ENCODE results near the gene DNAH3.
"Not testable (repeated sequence)": the region's sequence is repeated elsewhere in the genome, so short reads cannot be mapped to it uniquely, and the experiment has no call there.

The DNAH3 gene, protein sequence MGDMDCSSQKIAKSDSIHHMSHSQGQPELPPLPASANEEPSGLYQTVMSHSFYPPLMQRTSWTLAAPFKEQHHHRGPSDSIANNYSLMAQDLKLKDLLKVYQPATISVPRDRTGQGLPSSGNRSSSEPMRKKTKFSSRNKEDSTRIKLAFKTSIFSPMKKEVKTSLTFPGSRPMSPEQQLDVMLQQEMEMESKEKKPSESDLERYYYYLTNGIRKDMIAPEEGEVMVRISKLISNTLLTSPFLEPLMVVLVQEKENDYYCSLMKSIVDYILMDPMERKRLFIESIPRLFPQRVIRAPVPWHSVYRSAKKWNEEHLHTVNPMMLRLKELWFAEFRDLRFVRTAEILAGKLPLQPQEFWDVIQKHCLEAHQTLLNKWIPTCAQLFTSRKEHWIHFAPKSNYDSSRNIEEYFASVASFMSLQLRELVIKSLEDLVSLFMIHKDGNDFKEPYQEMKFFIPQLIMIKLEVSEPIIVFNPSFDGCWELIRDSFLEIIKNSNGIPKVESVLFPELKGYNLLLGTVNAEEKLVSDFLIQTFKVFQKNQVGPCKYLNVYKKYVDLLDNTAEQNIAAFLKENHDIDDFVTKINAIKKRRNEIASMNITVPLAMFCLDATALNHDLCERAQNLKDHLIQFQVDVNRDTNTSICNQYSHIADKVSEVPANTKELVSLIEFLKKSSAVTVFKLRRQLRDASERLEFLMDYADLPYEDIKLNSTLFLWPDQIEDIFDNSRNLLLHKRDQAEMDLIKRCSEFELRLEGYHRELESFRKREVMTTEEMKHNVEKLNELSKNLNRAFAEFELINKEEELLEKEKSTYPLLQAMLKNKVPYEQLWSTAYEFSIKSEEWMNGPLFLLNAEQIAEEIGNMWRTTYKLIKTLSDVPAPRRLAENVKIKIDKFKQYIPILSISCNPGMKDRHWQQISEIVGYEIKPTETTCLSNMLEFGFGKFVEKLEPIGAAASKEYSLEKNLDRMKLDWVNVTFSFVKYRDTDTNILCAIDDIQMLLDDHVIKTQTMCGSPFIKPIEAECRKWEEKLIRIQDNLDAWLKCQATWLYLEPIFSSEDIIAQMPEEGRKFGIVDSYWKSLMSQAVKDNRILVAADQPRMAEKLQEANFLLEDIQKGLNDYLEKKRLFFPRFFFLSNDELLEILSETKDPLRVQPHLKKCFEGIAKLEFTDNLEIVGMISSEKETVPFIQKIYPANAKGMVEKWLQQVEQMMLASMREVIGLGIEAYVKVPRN (N-terminal part only)

DNA sequence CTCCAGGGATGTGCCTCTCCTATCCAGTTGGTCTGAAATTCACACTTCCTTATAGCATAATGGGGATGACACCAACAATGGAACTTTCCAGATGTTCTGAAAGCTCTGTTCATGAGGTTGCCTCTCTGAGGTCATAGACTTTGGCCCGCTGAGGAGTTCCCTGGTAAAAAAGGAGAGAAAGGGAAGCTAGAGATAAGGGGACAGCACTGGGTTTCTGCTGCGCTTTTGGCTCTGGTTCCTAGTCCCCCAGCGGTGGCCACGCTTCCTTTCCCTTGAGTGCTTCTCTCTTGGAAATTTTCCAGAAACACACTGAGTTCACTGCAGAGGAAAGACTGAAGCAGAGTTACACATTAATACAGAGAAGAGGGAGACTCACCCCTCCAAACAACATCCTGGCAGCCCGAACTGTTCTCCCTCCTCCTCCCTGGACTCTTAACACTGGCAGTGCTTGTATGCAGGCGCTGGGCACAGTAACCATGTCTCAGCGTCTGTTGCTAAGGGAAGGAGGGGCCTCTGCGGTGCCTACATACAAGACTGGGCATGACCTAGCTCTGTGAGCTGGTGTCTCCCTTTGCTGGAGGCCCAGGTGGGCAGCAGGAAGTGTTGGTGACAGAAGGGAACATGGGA, at the start of gene DNAH3:
DNAH3 (minus strand) TSS at position 472 of the 627 bp plus-strand sequence. CDS start 527 bp downstream, outside the sequence.
- no peak for DNase-seq (ENCODE audit: low spot score)

DNA sequence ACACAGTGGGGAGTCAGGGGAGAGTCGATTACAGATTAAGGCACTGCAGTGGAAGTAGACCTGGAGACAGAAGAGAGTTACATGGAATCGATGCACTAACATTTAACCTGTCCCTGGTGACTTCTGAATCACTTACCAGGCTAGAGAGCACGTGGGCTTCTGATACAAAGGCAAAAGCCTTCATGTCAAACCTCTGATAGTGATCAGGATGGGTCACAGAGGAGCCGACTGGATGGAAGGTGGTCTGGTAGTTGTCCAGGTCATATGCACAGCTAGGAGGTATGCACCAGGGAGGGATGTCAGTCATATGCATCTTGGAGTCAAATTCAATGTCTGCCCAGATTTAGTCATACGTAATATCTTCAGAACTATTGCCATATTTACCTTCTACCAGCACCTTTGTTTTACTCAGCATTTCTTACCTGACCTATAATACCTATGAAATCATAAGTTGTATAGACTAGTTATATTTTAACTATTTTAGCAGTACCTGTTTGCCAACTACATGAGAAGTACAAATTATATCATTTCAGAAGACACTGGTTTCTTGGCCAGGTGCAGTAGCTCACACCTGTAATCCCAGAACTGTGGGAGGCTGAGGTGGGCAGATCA, 49.1 kb upstream of the DNAH3 start:
- no peak for DNase-seq (ENCODE audit: low spot score)

DNA sequence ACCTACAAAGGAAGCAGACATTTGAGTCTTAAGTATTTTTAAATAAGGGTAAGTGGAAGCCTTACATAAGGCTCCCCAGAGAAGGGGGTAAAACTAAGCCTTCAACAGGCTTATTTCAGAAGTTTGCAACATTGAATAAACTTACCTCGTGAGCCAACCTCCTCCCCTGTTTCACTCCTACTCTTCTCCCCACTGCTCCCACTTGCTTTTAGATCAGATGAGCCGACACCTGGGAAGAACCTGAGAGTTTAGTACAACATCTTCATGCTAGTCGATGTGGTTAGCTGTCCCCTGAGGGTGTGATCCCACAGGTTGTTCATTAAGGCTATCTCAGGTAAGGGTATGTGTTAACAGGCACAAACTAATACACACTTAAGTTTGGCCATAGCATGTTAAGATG, 47.0 kb upstream of the DNAH3 start:
- DNase-seq (ENCODE audit: low spot score) = no peak

DNA sequence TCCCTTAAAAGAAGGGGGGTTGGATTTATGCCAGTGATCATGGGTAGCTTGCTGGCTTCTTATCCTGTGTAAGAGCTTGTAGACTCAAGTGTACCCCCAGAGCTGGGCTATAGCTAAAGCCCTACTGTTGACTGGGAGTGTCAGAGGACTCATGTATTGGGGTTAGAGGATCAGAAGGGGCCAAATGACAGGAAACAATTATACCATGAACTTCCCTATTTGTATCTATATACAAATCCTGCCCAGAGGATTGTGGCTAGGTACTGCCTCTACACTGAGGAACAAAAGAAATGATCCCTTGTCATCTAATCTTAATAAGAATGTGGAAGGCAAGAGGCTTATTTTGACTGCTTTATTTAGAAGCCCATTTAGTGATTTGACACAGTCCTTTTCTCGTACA, 46.5 kb upstream of the DNAH3 start:
- DNase-seq (ENCODE audit: low spot score) = no peak

DNA sequence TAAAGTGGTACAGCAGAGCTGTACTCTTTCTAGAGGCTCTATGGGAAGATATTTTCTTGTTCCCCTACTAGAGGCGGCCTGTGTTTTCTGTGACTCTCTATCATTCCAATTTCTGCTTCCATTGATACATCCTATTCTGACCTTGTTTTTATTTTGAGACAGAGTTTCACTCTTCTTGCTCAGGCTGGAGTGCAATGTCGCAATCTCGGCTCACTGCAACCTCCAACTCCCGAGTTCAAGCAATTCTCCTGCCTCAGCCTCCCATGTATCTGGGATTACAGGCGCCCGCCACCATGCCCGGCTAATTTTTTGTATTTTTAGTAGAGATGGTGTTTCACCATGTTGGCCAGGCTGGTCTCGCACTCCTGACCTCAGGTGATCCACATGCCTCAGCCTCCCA, 44.7 kb upstream of the DNAH3 start:
- DNase-seq (ENCODE audit: low spot score) = not testable (repeated sequence)

DNA sequence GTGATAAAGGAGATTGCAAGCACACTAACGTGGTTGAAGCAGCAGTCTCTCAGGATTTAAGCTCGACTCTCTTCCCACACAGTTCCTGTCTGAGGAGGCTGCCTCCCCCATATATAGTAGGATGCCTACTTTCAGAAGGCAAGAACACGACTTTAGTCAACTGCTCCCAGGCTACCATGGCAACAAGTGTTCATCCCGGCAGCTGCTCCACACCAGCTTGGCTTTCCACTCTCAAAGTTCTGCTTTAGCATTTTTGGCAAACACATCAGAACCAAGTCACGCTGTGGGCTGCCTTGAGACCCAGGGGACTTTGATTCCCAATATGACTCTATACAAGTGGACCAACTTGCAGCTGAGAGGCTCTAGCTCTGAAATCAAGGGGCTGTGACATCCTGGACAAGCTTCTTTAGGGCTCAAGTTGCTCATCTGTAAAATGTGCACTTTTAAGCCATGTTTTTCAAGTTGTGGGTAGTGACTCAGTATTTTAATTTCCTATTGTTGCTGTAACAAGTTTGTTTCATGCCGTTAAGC, 44.2 kb upstream of the DNAH3 start:
- no peak for DNase-seq (ENCODE audit: low spot score)

DNA sequence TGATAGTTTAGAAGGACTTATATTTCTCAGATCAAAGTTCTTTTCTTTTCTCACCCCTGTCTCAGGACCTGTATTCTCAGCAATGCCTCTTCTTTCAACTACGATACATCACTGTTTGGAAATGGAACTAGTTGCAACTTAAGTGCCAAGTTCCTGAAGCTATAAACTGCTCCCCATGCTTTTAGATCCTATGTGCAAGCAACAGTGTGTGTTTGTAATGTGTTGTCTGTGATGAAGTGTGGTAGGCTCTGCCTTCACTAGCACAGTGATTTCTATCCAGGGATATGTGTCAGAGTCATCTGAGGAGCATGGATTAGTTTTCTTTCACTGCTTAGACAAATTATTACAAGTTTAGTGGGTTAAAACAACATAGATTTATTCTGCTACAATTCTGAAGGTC, 42.3 kb upstream of the DNAH3 start:
- no peak for DNase-seq (ENCODE audit: low spot score)

DNA sequence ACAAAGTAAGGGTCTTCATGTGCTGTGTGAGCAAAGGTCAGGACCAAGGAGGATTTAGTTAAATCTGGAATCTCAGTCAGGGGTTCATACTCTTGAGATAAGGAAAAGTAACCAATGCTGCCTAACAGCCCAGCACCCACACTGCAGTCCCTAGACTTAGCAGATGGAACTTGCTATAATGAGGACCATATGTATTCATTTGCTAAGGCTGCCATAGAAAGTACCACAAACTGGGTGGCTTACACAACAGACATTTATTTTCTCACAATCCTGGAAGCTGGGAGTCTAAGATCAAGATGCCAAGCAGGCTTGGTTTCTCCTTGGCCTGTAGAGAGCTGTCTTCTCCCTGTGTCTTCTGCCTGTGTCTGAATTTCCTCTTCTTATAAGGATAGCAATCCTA, 40.0 kb upstream of the DNAH3 start:
- DNase-seq (ENCODE audit: low spot score) = no peak

DNA sequence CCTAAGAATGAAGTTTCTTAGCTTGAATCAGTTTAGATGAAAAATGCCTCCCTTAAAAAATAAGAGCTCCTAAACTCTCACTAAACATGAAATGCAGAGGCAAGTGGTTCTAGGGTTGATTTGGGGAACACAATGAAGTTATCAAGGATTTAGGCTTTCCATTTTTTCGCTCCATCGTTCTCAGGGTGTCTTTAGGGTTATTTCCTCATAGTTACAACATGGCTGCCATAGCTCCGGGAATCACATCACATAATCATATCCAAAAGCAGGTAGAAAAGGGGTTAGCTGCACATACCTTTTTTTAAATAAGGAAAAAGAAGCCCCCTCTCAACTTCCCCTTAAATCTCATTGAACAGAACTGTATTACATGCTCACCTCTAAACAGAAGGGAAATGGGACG, 39.4 kb upstream of the DNAH3 start:
- DNase-seq (ENCODE audit: low spot score) = no peak

DNA sequence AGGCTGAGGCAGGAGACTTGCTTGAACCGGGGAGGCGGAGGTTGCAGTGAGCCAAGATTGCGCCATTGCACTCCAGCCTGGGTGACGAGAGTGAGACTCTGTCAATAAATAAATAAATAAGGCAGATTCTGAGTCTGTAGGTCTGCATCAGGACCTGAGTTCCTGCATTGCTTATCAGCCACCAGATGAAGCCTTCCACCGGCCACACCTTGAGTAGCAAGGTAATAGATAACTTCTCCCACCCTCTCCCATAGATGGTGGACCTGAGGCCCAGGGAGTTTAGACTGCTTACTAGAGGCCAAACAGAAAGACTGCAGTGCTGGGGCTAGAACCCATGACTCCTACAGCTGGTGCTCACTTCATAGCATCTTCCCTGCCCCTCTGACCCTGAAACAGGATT, 38.7 kb upstream of the DNAH3 start:
- DNase-seq (ENCODE audit: low spot score) = no peak

DNA sequence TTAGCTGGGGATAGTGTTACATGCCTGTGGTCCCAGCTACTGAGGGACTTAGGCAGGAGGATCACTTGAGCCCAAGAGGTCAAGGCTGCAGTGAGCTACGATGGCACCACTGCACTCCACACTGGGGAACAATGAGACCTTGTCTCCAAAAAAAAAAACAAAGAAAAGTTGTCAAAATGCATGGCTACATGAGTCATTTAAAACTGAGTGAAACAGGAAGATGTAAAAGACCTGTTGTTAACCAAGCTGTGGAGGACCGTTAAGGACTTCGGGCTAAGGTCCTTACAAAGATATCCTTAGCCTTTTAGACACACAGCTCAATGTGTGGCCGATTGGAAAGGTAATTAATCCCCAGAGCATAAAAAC, 35.7 kb upstream of the DNAH3 start:
- DNase-seq (ENCODE audit: low spot score) = no peak

DNA sequence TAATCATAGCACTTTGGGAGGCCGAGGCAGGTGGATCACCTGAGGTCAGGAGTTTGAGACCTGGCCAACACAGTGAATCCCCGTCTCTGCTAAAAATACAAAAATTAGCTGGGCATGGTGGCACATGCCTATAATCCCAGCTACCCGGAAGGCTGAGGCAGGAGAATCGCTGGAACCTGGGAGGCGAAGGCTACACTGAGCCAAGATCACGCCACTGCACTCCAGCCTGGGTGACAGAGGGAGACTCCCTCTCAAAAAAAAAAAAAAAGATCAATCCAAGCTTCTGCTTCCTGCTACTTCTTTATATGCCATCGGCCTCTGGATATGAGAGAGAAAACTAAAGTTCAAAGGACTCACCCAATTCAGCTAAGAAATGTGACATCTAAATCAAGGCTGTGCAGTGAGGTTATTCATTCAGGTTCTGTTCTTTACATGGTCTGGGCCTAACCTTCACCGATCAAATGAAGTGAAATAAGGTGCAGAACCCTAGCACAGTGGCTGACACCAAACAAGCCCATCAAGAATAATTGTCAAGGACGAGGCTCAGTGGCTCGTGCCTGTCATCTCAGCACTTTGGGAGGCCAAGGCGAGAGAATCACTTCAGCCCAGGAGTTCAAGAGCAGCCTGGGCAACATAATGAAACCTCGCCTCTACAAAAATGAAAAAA, 35.1 kb upstream of the DNAH3 start:
- no peak for DNase-seq (ENCODE audit: low spot score)

DNA sequence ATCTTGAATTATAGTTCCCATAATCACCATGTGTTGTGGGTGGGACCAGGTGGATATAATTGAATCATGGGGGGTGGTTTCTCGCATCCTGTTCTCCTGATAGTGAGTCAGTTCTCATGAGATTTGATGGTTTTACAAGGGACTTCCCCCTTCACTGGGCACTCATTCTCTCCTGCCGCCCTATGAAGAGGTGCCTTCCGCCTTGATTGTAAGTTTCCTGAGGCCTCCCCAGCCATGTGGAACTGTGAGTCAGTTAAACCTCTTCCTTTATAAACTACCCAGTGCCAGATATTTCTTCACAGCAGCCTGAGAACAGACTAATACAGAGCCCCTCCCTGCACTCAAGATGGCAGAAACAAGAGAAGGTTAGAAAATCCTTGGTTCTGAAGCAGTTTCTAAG, 34.2 kb upstream of the DNAH3 start:
- no peak for DNase-seq (ENCODE audit: low spot score)

DNA sequence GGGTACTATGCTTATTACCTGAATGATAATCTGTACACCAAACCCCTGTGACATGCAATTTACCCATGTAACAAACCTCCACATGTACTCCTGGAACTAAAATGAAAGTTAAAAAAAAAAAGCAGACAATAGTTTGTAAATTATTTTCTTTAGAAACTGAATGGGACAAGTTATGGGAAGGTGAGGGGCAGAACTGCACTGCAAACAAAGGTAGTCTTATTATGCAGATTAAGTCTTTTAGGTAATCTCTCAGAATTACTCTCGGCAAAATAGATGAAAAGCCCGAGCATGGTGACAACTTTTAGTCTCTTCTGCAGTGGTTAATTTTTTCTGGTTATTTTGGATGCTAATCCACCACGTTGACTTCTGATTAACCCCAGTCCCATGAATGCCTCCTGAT, 33.3 kb upstream of the DNAH3 start:
- DNase-seq (ENCODE audit: low spot score) = no peak

DNA sequence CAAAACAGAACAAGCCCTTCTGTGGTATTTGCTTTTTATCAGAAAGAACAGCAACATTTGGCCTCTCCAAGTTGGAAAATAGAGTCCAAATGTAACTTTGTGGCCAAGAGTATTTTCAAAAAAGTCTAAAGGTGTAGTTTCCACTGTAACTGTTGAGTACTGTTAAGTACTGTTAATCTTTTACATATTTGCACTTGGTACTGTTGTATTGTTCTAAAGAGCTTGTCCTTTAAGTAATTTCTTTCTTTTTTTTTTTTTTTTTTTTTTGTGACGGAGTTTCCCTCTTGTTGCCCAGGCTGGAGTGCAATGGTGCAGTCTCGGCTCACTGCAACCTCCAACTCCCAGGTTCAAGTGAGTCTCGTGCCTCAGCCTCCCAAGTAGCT, 29.3 kb upstream of the DNAH3 start:
- DNase-seq (ENCODE audit: low spot score) = no peak

DNA sequence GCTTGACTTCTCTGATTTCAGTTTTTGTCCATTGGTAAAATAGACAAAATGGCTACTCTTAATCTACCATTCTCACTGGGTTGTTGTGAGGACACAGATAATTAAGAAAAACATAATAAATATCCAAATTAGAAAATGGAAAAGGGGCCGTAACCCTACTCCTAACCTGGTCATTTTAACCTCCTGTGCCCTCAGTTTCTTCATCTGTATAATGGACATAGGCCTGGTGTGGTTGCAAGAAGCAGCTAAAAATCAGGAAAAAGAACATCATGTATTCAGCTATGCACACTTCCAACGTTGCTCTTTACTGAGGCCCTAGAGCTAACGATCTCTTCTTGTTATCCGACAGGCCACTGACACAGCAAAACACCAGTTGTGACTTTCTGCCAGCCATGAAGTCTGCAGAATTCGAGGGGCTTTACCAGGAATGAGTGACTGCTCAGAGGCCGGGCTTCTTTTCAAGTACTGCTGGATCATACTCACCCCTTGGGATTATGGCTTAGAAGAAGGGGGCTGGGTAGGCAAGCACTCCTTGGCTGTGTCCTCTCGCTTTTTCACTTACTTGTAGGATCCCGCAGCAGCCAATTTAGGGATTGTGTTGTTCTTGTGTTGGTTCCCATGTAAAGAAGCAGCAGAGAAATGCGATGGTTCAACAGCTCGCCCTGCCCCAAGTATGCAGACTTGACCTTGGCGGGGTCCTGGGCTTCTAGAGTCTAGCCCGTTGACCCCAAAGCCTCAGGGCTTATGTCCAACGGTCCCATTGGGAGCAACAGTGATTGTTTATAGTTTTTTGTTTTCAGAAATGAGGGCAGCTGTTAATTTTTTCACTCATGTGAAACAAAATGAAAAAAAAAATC, 28.7 kb upstream of the DNAH3 start:
- no peak for DNase-seq (ENCODE audit: low spot score)

DNA sequence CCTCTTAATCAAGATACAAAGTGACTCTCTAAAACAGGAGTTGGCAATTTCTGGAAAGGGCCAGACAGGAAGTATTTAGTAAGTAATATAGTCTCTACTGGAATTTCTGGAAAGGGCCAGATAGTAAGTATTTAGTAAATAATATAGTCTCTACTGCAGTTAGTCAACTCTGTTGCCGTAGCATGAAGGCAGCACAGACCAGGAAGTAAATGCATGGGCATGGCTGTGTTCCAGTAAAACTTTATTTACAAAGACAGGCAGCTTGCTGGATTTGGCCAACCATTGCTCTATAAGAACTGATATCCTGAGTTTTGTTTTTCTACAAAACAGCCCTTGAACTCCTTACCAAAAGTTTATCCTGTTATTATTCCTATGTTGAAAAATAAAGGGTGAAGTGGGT, 24.8 kb upstream of the DNAH3 start:
- DNase-seq (ENCODE audit: low spot score) = no peak

DNA sequence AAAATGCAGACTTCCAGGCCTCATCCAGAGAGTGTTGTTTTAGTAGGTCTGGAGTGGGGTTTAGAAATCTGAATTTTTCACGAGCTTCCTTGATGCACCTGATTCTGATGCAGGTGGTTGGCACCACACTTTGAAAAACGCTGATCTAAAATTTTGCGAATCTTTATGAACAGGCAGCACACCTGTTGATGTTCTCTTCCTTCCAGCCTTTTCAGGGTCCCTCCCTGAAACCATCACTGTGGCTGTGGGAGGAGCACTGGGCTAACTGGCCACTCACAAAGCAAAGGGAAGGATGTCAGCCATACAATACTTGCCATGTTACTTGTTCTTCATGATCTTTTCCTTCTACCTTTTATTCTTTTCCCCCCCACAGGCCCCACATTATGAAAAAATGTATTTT, 22.0 kb upstream of the DNAH3 start:
- DNase-seq (ENCODE audit: low spot score) = no peak

DNA sequence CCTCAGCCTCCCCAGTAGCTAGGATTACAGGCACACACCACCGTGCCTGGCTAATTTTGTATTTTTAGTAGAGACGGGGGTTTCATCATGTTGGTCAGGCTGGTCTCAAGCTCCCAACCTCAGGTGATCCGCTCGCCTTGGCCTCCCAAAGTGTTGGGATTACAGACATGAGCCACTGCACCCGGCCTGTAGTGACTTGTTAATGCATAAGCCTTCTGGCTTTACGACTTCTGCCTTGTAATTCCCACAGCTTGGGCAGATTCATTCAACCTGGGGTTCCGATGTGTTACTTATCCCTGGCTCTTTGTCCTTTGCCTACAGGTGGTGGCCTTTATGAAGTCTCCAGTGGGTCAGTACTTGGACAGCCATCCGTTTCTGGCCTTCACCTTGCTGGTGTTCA, 19.5 kb upstream of the DNAH3 start:
- not testable (repeated sequence) for DNase-seq (ENCODE audit: low spot score)

All from germinal center (tissue), 1 donor.